ENCODE data around the gene TBX10.

The TBX10 gene

DNA sequence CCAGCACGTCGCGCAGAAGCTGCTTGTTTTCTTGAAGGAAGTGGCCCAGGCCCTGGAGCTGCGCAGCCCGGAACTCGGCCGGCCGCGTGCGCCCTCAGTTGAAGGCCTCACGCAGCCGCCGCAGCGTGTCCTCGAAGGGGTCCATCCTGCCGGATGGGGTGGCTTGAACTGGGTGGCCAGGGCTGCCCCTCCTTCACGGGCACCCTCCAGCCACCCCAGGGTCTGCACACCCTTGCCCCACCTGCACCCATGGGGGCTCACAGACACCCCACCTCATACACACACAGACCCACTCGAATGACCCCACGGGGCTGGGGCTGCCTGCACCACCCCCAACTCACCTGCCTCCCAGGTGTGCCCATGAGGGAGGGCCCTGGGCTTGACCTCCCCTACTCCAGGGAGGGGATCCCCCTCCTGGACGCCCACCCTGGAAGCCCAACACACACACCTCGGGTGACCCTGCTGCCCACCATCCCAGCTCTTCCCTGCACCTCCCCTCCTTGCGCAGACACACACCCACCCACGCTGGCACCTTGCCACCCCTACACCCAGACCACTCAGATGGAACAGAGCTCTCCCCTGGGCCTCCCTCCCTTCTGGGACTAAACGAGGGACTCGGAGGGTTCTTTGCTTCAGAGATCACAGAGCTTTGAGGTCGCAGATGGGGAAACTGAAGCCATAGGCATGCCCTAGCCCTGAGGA is 28.1 kb upstream of the TBX10 start:
- H3K27ac ChIP-seq, result no peak overlapping the region
- ChIA-PET CTCF (interaction anchor here (0.6 to 1.2 kb wide), 3 partner anchors 23 to 47 kb away, joined by 3 read pairs; partner anchors contain the start of gene NUDT8), POLR2A (ENCODE audit: low non-redundant PET) (no interaction called here)
- TF ChIP-seq, protein P1, sequence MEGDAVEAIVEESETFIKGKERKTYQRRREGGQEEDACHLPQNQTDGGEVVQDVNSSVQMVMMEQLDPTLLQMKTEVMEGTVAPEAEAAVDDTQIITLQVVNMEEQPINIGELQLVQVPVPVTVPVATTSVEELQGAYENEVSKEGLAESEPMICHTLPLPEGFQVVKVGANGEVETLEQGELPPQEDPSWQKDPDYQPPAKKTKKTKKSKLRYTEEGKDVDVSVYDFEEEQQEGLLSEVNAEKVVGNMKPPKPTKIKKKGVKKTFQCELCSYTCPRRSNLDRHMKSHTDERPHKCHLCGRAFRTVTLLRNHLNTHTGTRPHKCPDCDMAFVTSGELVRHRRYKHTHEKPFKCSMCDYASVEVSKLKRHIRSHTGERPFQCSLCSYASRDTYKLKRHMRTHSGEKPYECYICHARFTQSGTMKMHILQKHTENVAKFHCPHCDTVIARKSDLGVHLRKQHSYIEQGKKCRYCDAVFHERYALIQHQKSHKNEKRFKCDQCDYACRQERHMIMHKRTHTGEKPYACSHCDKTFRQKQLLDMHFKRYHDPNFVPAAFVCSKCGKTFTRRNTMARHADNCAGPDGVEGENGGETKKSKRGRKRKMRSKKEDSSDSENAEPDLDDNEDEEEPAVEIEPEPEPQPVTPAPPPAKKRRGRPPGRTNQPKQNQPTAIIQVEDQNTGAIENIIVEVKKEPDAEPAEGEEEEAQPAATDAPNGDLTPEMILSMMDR (conservative IDR thresholded peaks at IDR 0.05; ENCODE audit: low read depth), result no peak
- no peak for DNase-seq (ENCODE audit: low spot score)

DNA sequence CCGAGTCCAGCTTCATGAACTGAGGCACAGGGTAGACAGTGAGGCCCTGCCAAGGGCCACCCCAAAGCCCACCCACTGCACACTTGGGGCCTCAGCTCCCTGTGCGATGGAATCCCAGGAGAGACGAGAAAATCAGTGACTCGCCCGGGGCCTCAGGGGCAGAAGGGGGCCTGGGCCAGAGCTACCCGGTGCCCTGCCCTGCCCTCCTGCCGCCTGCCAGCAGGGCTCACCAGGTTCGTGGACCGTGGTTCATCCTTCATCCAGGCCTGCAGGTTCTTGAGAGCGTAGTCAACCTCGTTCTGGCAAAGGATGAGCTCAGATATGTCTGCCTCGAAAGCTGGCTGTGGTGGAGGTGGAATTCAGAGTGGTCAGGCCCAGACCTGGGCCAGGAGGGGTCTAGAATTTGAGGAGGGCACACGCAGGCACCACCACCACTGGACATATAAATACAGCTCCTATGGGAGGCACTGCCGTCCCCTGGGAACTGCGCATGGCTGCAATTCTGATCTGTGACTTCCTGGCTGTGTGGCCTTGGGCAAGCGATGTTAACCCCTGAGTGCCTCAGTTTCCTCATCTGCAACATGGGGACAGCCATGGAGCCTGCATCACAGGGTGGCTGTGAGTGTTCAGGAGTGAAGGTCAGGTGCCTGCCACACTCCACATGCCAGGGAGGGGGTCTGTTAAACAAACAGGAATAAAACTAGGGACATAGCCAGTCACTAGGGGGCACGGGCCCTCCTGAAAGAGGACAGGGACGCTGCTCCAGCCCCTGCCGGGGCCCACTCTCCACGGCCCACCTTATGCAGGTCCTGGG is 27.3 kb upstream of the TBX10 start:
- H3K27ac ChIP-seq, result no peak overlapping the region
- ChIA-PET POLR2A (ENCODE audit: low non-redundant PET) (no interaction called here), CTCF (interaction anchor here (0.7 to 1.9 kb wide), 4 partner anchors 25 to 38 kb away, joined by 3 to 9 read pairs (median 4); partner anchors contain the start of genes NUDT8 and TBX10)
- DNase-seq (ENCODE audit: low spot score), result no peak
- TF ChIP-seq, protein P1 (conservative IDR thresholded peaks at IDR 0.05; ENCODE audit: low read depth), result no peak

DNA sequence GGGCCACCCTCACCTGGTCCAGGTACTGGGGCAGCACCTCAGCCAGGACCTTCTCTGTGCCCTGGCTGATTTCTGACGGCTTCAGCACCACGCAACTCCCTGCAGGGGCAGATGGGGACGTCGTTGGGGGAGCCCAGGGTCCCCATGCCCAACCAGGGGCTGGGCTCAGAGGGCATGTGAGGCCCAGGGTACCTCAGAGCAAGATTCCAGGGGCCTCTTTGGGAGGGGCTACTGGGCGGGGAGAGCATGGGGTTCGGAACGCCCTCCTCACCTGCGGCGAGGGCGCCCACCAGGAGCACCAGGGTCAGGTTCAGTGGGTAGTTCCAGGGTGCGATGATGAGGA is 26.7 kb upstream of the TBX10 start:
- POLR2A ChIA-PET (ENCODE audit: low non-redundant PET), result no interaction called here
- TF ChIP-seq, protein P1 (conservative IDR thresholded peaks at IDR 0.05; ENCODE audit: low read depth), result no peak
- H3K27ac ChIP-seq, result no peak overlapping the region
- CTCF ChIA-PET, result interaction anchor here (0.7 to 1.9 kb wide), 3 partner anchors 25 to 35 kb away, joined by 4 to 9 read pairs (median 4); partner anchors contain the start of gene TBX10
- DNase-seq (ENCODE audit: low spot score), result no peak

DNA sequence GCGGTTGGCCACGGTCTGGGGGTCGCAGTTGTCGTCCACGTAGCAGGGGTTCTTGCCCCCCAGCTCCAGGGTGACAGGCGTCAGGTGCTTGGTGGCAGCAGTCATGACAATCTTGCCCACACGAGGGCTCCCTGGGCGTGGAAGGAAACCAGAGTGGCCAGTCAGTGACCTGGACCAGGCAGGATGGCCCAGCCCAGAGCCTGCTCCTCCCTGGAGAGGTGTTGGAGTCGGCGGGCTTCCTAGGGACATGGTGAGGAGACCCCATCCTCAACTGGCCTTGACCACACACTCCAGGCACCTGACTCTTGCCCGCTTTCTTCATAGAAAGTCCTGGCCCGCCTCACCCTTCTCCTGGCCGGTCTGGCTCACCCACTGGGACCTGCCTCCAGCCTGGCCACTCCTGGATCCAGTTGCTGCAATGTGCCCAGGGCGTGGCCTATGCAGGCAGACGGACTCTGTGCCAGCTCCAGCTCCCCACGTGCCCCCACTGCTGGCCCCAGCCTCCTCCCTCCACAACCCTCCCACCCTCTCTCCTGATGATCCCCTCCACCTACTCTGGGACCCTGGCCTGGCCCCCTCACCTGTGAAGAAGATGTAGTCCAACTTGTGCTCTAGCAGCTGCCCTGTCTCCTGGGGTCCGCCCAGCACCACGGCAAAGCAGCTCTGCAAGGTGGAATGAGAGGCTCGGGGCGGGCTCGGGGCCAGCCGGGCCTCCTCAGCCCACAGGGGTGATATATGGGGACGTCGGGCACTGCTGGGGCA is 26.2 kb upstream of the TBX10 start:
- DNase-seq (ENCODE audit: low spot score), result no peak
- TF ChIP-seq, protein P1 (conservative IDR thresholded peaks at IDR 0.05; ENCODE audit: low read depth), result no peak
- CTCF ChIA-PET, result interaction anchor here (0.7 to 1.9 kb wide), 5 partner anchors 8 to 36 kb away, joined by 3 to 9 read pairs (median 5); partner anchors contain the start of genes ALDH3B2, NUDT8 and TBX10
- H3K27ac ChIP-seq, result no peak overlapping the region
- POLR2A ChIA-PET (ENCODE audit: low non-redundant PET), result no interaction called here

DNA sequence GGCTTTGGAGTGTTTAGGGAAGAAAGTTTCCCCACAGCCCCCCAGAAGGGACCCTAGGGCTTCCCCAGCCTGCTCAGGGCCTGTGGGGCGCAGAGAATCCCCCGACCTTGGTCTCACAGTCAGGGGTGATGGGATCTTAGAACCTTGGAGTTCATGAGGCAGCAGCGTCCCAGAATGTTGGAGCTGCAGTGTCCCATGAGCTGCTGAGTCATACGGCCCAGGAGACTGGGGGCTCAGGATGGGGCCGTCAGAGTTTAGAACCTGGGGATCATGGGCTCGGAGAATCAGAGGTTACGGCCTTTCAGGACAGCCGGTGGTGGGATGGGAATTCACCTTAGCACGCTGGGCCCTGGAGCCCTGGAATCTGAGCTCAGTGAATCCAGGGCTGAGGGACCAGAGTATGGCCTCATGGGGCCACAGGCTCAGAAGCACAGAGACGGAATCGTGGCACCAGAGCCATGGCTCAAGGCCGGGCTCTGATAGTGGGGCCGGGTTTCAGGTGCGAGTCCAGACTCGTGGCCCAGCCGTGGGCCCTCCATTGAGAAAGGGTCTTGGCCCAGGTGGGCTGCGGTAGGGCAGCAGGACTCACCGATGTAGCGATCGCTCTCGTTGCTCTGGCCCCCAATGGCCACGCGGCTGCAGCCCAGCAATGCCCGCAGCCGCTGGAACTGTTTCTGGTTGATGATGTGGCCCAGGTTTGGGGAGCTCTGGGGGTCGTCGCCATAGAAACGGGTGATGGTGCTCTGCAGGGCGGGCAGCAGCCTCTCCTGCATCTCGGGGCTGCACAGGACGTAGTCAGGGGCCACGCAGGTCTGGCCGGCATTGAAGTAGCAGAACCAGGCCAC is 25.4 kb upstream of the TBX10 start:
- TF ChIP-seq, protein P1 (conservative IDR thresholded peaks at IDR 0.05; ENCODE audit: low read depth), result no peak
- H3K27ac ChIP-seq, result no peak overlapping the region
- POLR2A ChIA-PET (ENCODE audit: low non-redundant PET), result no interaction called here
- CTCF ChIA-PET, result interaction anchor here (0.7 to 1.9 kb wide), 4 partner anchors 9 to 35 kb away, joined by 3 to 9 read pairs (median 6); partner anchors contain the start of genes ALDH3B2 and NUDT8
- DNase-seq (ENCODE audit: low spot score), result no peak

Measured in RWPE1 (cell line).